Common myeloid progenitor, CD34-positive (primary cell): Measurements from ENCODE around the gene RAB5IF.
"Not testable (repeated sequence)": the region's sequence is repeated elsewhere in the genome, so short reads cannot be mapped to it uniquely, and the experiment has no call there.

Source experiments
- CTCF ChIA-PET: fragments of 350-600 bp; sonication (Branson Sonifier 250); formaldehyde crosslinking; loops from one replicate; lab custom pipeline; 2021; ENCODE audit warnings: antibody characterized with exemption; lab: Charles Lee
- POLR2A ChIA-PET: fragments of 350-600 bp; sonication (Branson Sonifier 250); formaldehyde crosslinking; loops from one replicate; lab custom pipeline; 2021; ENCODE audit warnings: antibody characterized with exemption; lab: Charles Lee
- DNase-seq, 3 donors: peaks; one replicate each; pipeline versions ENCODE4 v3.0.0 to v3.0.0-alpha.2; 2013
- H3K27ac ChIP-seq, 2 experiments: 1 replicate in 1 of 2; 2 replicates in 1 of 2; pipeline ENCODE4 v1.7.0; 2013; ENCODE audit warnings: inconsistent platforms in 2 of 2, low read length in 2 of 2, mild to moderate bottlenecking in 2 of 2, low read depth in 1 of 2, moderate library complexity in 1 of 2; ENCODE audit not compliant: severe bottlenecking in 2 of 2, insufficient read depth in 1 of 2, poor library complexity in 1 of 2
- H3K27me3 ChIP-seq, 5 experiments: replicated peaks in 2 of 5; 1 replicate in 3 of 5; 2 replicates in 2 of 5; pipeline versions ENCODE4 v1.6.1 to v1.7.0; 2013; ENCODE audit warnings: low read length in 4 of 5, mild to moderate bottlenecking in 2 of 5, moderate library complexity in 2 of 5, inconsistent platforms in 1 of 5; ENCODE audit not compliant: insufficient read depth in 5 of 5, control insufficient read depth in 4 of 5
- H3K36me3 ChIP-seq, 4 experiments: 1 replicate in 2 of 4; 2 replicates in 2 of 4; pipeline versions ENCODE4 v1.6.1 to v1.7.0; 2013; ENCODE audit warnings: low read length in 3 of 4, control low read depth in 1 of 4, mild to moderate bottlenecking in 1 of 4; ENCODE audit not compliant: control insufficient read depth in 4 of 4, insufficient read depth in 4 of 4
- H3K4me1 ChIP-seq, 4 experiments: 1 replicate in 3 of 4; 2 replicates in 1 of 4; pipeline versions ENCODE4 v1.6.1 to v1.7.1; 2013; ENCODE audit warnings: low read length in 3 of 4, mild to moderate bottlenecking in 3 of 4, control low read depth in 1 of 4, inconsistent platforms in 1 of 4, moderate library complexity in 1 of 4; ENCODE audit not compliant: control insufficient read depth in 4 of 4, insufficient read depth in 4 of 4; ENCODE audit errors: control extremely low read depth in 1 of 4
- H3K4me3 ChIP-seq, 7 experiments: 1 replicate in 4 of 7; 2 replicates in 3 of 7; pipeline versions ENCODE4 v1.5.1 to v1.7.0; 2013; ENCODE audit warnings: mild to moderate bottlenecking in 7 of 7, low read length in 6 of 7, moderate library complexity in 6 of 7, inconsistent platforms in 2 of 7, low read depth in 2 of 7, control low read depth in 1 of 7; ENCODE audit not compliant: insufficient read depth in 4 of 7, control insufficient read depth in 1 of 7; ENCODE audit errors: extremely low read depth in 1 of 7
- H3K9me3 ChIP-seq, 5 experiments: 1 replicate in 4 of 5; 2 replicates in 1 of 5; pipeline versions ENCODE4 v1.6.1 to v1.7.1; 2013; ENCODE audit warnings: low read length in 4 of 5, mild to moderate bottlenecking in 2 of 5, inconsistent platforms in 1 of 5, low read depth in 1 of 5, moderate library complexity in 1 of 5; ENCODE audit not compliant: control insufficient read depth in 4 of 5, insufficient read depth in 2 of 5; ENCODE audit errors: control extremely low read depth in 1 of 5
- WGBS: methylation state at CpG from one replicate; pipeline ENCODE4 v1.1.5; 2013; ENCODE audit not compliant: insufficient coverage; 5-methylcytosine and 5-hydroxymethylcytosine counted together

RAB5IF gene

GRCh38 chr20:36633285-36633772 lies 27.8 kb downstream of the RAB5IF start:
- ChIA-PET CTCF (interaction anchor here (1.3 to 7.7 kb wide), 3 partner anchors 12 to 35 kb away, joined by 3 to 55 read pairs (median 29); partner anchors contain the start of gene SLA2), POLR2A (interaction anchor here (0.6 to 0.7 kb wide), 2 partner anchors 9 to 48 kb away, joined by 3 read pairs; no protein-coding TSS in a partner anchor)
- no peak overlapping the region for H3K4me3 ChIP-seq
- H3K9me3 ChIP-seq, result no peaks in the 10 kb centered on the region
- H3K36me3 ChIP-seq, result peaks cover 6 to 50% (median 34%) of the 10 kb centered on the region in 4 experiments
- WGBS, result 100% methylated on average over 4 of the region's 9 CpGs
- no peak overlapping the region for H3K27ac ChIP-seq
- DNase-seq, result no peak
- no peaks in the 10 kb centered on the region for H3K27me3 ChIP-seq
- peaks cover 3 to 30% (median 16%) of the 10 kb centered on the region in 4 experiments for H3K4me1 ChIP-seq

GRCh38 chr20:36634342-36634741 lies 28.8 kb downstream of the RAB5IF start:
- WGBS, result 93% methylated on average over 10 of the region's 11 CpGs
- ChIA-PET CTCF (interaction anchor here (0.7 to 7.7 kb wide), 3 partner anchors 11 to 22 kb away, joined by 3 to 55 read pairs (median 29); partner anchors contain the start of gene SLA2), POLR2A (no interaction called here)
- H3K4me1 ChIP-seq, result peaks cover 3 to 22% (median 15%) of the 10 kb centered on the region in 4 experiments
- H3K27me3 ChIP-seq, result no peaks in the 10 kb centered on the region
- no peaks in the 10 kb centered on the region for H3K9me3 ChIP-seq
- peaks cover 6 to 55% (median 39%) of the 10 kb centered on the region in 4 experiments for H3K36me3 ChIP-seq
- H3K27ac ChIP-seq, result no peak overlapping the region
- no peak overlapping the region for H3K4me3 ChIP-seq
- DNase-seq, result no peak

- POLR2A ChIA-PET, H3K27me3 ChIP-seq, H3K4me3 ChIP-seq, H3K9me3 ChIP-seq, DNase-seq, H3K27ac ChIP-seq: not testable (repeated sequence)
- 92% methylated on average over 9 of the region's 12 CpGs for WGBS
- Histone ChIP-seq H3K4me1 (peaks cover 0 to 23% (median 14%) of the 10 kb centered on the region in 4 experiments), H3K36me3 (peaks cover 2 to 41% (median 30%) of the 10 kb centered on the region in 4 experiments)
- CTCF ChIA-PET, result interaction anchor here (0.6 kb wide), 2 partner anchors 35 to 525 kb away, joined by 3 read pairs; no protein-coding TSS in a partner anchor
Measured at GRCh38 chr20:36638876-36639400, 33.4 kb downstream of the RAB5IF start.

- H3K4me1 ChIP-seq, result peaks cover 8 to 45% (median 38%) of the 10 kb centered on the region in 4 experiments
- peaks cover 2 to 26% (median 17%) of the 10 kb centered on the region in 4 experiments for H3K36me3 ChIP-seq
- no peak for DNase-seq
- ChIA-PET POLR2A (no interaction called here), CTCF (interaction anchor here (1.4 to 2.1 kb wide), 2 partner anchors 27 to 29 kb away, joined by 3 to 8 read pairs; no protein-coding TSS in a partner anchor)
- no peak overlapping the region for H3K4me3 ChIP-seq
- no peak overlapping the region for H3K27ac ChIP-seq
- 92% methylated on average over 2 of the region's 3 CpGs for WGBS
- H3K9me3 ChIP-seq, result no peaks in the 10 kb centered on the region
- H3K27me3 ChIP-seq, result no peaks in the 10 kb centered on the region
Measured at GRCh38 chr20:36641506-36641843, 35.9 kb downstream of the RAB5IF start.

DNA sequence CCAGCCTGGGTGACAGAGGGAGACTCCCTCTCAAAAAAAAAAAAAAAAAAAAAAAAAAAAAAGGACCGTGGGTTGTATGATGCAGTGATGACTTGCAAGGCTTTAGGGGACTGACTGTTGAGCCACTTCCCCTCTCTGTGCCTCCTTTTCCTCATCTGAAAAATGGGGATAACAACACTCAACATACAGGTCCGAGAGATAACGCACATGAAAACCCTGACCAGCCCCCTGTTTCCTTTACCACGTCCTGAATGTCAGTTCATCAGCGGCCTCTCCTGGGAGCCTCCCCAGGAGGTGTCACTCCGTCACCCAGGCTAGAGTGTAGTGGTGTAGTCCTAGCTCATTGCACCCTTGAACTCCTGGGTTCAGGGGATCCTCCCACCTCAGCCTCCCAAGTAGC lies 36.6 kb downstream of the RAB5IF start:
- H3K4me1 ChIP-seq, result peaks cover 10 to 51% (median 41%) of the 10 kb centered on the region in 4 experiments
- no peak overlapping the region for H3K27ac ChIP-seq
- peaks cover 0 to 26% (median 17%) of the 10 kb centered on the region in 4 experiments for H3K36me3 ChIP-seq
- no peak overlapping the region for H3K4me3 ChIP-seq
- H3K27me3 ChIP-seq, result no peaks in the 10 kb centered on the region
- POLR2A ChIA-PET, result interaction anchor here (0.9 kb wide), 1 partner anchor 9 kb away, joined by 3 read pairs; no protein-coding TSS in a partner anchor
- CTCF ChIA-PET, result interaction anchor here (0.7 to 2.1 kb wide), 3 partner anchors 18 to 30 kb away, joined by 3 to 8 read pairs (median 3); no protein-coding TSS in a partner anchor
- H3K9me3 ChIP-seq, result no peaks in the 10 kb centered on the region
- 62% methylated on average over 3 of the region's 6 CpGs for WGBS
- DNase-seq, result peak in 2 of 3 donors; percentile 56 to 64

GRCh38 chr20:36644032-36644705 lies 38.6 kb downstream of the RAB5IF start:
- H3K4me1 ChIP-seq, result peaks cover 10 to 55% (median 41%) of the 10 kb centered on the region in 4 experiments
- peak overlapping the region in 1 of 2 experiments; percentile 49 for H3K27ac ChIP-seq

More at GRCh38 chr20:36644032-36644705, 38.6 kb downstream of the RAB5IF start:
- Histone ChIP-seq H3K4me3 (peak overlapping the region in 4 of 7 experiments; percentile 30 to 67 (median 36)), H3K27me3 (no peaks in the 10 kb centered on the region), H3K36me3 (peaks cover 0 to 19% (median 12%) of the 10 kb centered on the region in 4 experiments), H3K9me3 (no peaks in the 10 kb centered on the region)
- POLR2A ChIA-PET, result interaction anchor here (2.1 kb wide), 1 partner anchor 38 kb away, joined by 7 read pairs; the partner anchor contains the start of gene RAB5IF
- DNase-seq, result no peak
- 29% methylated on average over 1 of the region's 5 CpGs for WGBS
- CTCF ChIA-PET, result interaction anchor here (0.6 to 5.5 kb wide), 5 partner anchors 10 to 212 kb away, joined by 3 to 50 read pairs (median 7); no protein-coding TSS in a partner anchor
